ENCODE data around the gene LZTS2.

Gene LZTS2

DNA sequence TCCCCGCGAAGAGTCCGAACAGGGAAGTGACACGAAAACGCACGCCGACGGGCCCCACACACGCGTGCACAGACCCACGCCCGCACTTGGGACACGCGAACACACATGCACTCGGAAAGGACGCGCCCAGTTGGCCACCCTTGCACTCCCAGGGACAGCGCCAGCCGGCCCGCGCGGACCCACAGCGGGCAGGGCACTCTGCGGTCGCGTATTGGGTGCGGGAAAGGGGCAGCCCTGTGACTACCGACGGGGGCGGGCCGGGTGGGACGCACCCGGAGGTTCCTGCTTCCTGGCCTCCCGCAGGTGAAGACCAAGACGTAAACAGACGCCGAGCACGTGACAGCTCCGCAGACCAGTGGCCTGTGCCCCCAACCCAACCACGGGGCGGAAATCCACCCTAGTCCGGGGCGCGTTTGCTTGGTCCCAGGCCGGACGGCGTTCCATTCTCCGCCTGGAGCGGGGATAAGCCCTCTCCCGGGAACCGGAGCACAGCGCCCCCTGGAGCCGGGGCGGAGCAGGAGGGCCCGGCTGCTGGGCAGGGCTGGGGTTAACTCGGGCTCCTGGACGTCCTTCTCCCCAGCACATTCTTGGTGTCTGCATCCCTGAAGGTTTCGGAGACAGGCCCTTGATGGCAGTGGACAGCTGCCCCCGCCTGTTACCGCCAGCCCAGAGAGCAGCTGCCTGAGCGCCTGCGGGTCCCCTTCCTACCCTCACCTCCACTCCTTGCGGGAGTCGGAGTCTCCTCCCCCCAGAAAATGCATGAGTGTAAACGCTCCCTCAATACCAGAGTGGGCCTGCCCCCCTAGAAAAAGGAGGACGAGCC lies 2.0 kb upstream of the LZTS2 start:
- Histone ChIP-seq H3K27me3 (ENCODE audit: control insufficient read depth, low read length) (no peaks in the 10 kb centered on the region), H3K9me2 (replicated peaks; ENCODE audit: control insufficient read depth, low read length) (no peaks in the 10 kb centered on the region), H3K4me1 (ENCODE audit: control insufficient read depth, low read length) (peaks cover 29% of the 10 kb centered on the region), H3K4me2 (ENCODE audit: low read length) (peak overlapping the region; percentile 100), H3K4me3 (ENCODE audit: low read length) (peak overlapping the region; percentile 97), H3F3A (ENCODE audit: control insufficient read depth, insufficient read depth) (peaks cover 25% of the 10 kb centered on the region), H4K20me1 (ENCODE audit: control insufficient read depth, insufficient read depth, low read depth, low read length) (no peaks in the 10 kb centered on the region), H3K27ac (ENCODE audit: low read depth, low read length) (peak overlapping the region; percentile 81), H3K36me3 (ENCODE audit: control insufficient read depth, low read length) (peaks cover 22% of the 10 kb centered on the region), H3K9me3 (ENCODE audit: control insufficient read depth, insufficient read depth, low read length) (no peaks in the 10 kb centered on the region), H3K79me2 (ENCODE audit: control insufficient read depth, low read length) (peaks cover 17% of the 10 kb centered on the region)
- TF ChIP-seq, protein P1, sequence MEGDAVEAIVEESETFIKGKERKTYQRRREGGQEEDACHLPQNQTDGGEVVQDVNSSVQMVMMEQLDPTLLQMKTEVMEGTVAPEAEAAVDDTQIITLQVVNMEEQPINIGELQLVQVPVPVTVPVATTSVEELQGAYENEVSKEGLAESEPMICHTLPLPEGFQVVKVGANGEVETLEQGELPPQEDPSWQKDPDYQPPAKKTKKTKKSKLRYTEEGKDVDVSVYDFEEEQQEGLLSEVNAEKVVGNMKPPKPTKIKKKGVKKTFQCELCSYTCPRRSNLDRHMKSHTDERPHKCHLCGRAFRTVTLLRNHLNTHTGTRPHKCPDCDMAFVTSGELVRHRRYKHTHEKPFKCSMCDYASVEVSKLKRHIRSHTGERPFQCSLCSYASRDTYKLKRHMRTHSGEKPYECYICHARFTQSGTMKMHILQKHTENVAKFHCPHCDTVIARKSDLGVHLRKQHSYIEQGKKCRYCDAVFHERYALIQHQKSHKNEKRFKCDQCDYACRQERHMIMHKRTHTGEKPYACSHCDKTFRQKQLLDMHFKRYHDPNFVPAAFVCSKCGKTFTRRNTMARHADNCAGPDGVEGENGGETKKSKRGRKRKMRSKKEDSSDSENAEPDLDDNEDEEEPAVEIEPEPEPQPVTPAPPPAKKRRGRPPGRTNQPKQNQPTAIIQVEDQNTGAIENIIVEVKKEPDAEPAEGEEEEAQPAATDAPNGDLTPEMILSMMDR (IDR thresholded peaks at IDR 0.05; ENCODE audit: low read depth, low read length, poor library complexity, severe bottlenecking): peak; percentile 99
- TF ChIP-seq EZH2phosphoT487 (IDR thresholded peaks at IDR 0.05; ENCODE audit: borderline replicate concordance, low read length): no peak

GRCh38 chr10:100998183-100998990 lies 1.2 kb upstream of the LZTS2 start:
- H3K4me1 ChIP-seq (ENCODE audit: control insufficient read depth, low read length): peaks cover 29% of the 10 kb centered on the region
- peak overlapping the region; percentile 81 for H3K27ac ChIP-seq (ENCODE audit: low read depth, low read length)
- H3F3A ChIP-seq (ENCODE audit: control insufficient read depth, insufficient read depth): peaks cover 22% of the 10 kb centered on the region
- no peaks in the 10 kb centered on the region for H3K9me2 ChIP-seq (replicated peaks; ENCODE audit: control insufficient read depth, low read length)
- no peaks in the 10 kb centered on the region for H3K27me3 ChIP-seq (ENCODE audit: control insufficient read depth, low read length)
- peak overlapping the region; percentile 100 for H3K4me2 ChIP-seq (ENCODE audit: low read length)
- peak overlapping the region; percentile 97 for H3K4me3 ChIP-seq (ENCODE audit: low read length)
- H4K20me1 ChIP-seq (ENCODE audit: control insufficient read depth, insufficient read depth, low read depth, low read length): no peaks in the 10 kb centered on the region
- peaks cover 17% of the 10 kb centered on the region for H3K79me2 ChIP-seq (ENCODE audit: control insufficient read depth, low read length)
- H3K36me3 ChIP-seq (ENCODE audit: control insufficient read depth, low read length): peaks cover 17% of the 10 kb centered on the region
- TF ChIP-seq EZH2phosphoT487 (IDR thresholded peaks at IDR 0.05; ENCODE audit: borderline replicate concordance, low read length): no peak
- TF ChIP-seq, protein P1 (IDR thresholded peaks at IDR 0.05; ENCODE audit: low read depth, low read length, poor library complexity, severe bottlenecking): no peak
- H3K9me3 ChIP-seq (ENCODE audit: control insufficient read depth, insufficient read depth, low read length): no peaks in the 10 kb centered on the region

GRCh38 chr10:100998991-100999741 lies 442 bp upstream of the LZTS2 start:
- H4K20me1 ChIP-seq (ENCODE audit: control insufficient read depth, insufficient read depth, low read depth, low read length): no peaks in the 10 kb centered on the region
- H3F3A ChIP-seq (ENCODE audit: control insufficient read depth, insufficient read depth): peaks cover 22% of the 10 kb centered on the region
- peaks cover 9% of the 10 kb centered on the region for H3K36me3 ChIP-seq (ENCODE audit: control insufficient read depth, low read length)
- H3K27ac ChIP-seq (ENCODE audit: low read depth, low read length): peak overlapping the region; percentile 81
- peak overlapping the region; percentile 100 for H3K4me2 ChIP-seq (ENCODE audit: low read length)
- H3K4me3 ChIP-seq (ENCODE audit: low read length): peak overlapping the region; percentile 97
- peaks cover 17% of the 10 kb centered on the region for H3K79me2 ChIP-seq (ENCODE audit: control insufficient read depth, low read length)
- peaks cover 29% of the 10 kb centered on the region for H3K4me1 ChIP-seq (ENCODE audit: control insufficient read depth, low read length)
- H3K9me2 ChIP-seq (replicated peaks; ENCODE audit: control insufficient read depth, low read length): no peaks in the 10 kb centered on the region
- H3K9me3 ChIP-seq (ENCODE audit: control insufficient read depth, insufficient read depth, low read length): no peaks in the 10 kb centered on the region
- H3K27me3 ChIP-seq (ENCODE audit: control insufficient read depth, low read length): no peaks in the 10 kb centered on the region
- TF ChIP-seq EZH2phosphoT487 (IDR thresholded peaks at IDR 0.05; ENCODE audit: borderline replicate concordance, low read length): no peak
- TF ChIP-seq, protein P1 (IDR thresholded peaks at IDR 0.05; ENCODE audit: low read depth, low read length, poor library complexity, severe bottlenecking): peak; percentile 91

All from DOHH2 (cell line).